HCT116 (cell line): Measurements from ENCODE around the gene CNTNAP5. TPM values are rescaled to one million over a fixed set of nuclear protein-coding genes. Genes with fewer than 3 reads are reported as not detected.

Experiments
- ATAC-seq: fragments of 200-7000 bp; cut with Tn5 transposase; 2 replicates; pipeline ENCODE4 v1.9.1; 2020; ENCODE audit warnings: mild to moderate bottlenecking, moderate library complexity
- BruUV-seq: library from RNA; stranded (reverse); fragments of 400-500 nt; replicated peaks from 2 replicates; lab custom pipeline; 2021; lab: Mats Ljungman, UMichigan
- CTCF ChIA-PET: fragments of 300-600 bp; sonication (Branson Sonifier 250); formaldehyde crosslinking; loops from one replicate; lab custom pipeline; 2021; ENCODE audit warnings: antibody characterized with exemption; lab: Charles Lee
- POLR2A ChIA-PET: fragments of 300-600, 350-600 bp; sonication (Branson Sonifier 250); formaldehyde crosslinking; loops from one replicate; lab custom pipeline; 2021; ENCODE audit warnings: antibody characterized with exemption; lab: Charles Lee
- RAD21 ChIA-PET, 2 experiments: fragments of 300-600 bp; sonication (Branson Sonifier 250); formaldehyde crosslinking; loops; one replicate each; lab custom pipeline; 2023; ENCODE audit warnings: low total read pairs in 2 of 2; ENCODE audit not compliant: uncharacterized antibody in 2 of 2, unreplicated experiment in 2 of 2, low non-redundant PET in 1 of 2; lab: Charles Lee
- DNase-seq: peaks from one replicate; pipeline ENCODE4 v3.0.0-alpha.2; 2010; ENCODE audit warnings: low read depth, low spot score
- H2AFZ ChIP-seq: fragments of 200-600 bp; shearing (Covaris generic), sonication (generic); 2 replicates; pipeline ENCODE4 v1.6.1; 2017; ENCODE audit warnings: low read depth, mixed run types, mixed read lengths, antibody characterized with exemption, low read length; ENCODE audit not compliant: poor library complexity, severe bottlenecking
- H3K27ac ChIP-seq: 2 replicates; pipeline ENCODE4 v1.5.1; 2012; ENCODE audit warnings: low read depth, low read length
- H3K27me3 ChIP-seq: fragments of 200-600 bp; sonication (generic); 2 replicates; pipeline ENCODE4 v1.6.1; 2016; ENCODE audit warnings: mixed run types, low read length, mixed read lengths; ENCODE audit not compliant: insufficient read depth
- H3K36me3 ChIP-seq, 2 experiments: fragments of 200-500 bp in 1 of 2; fragments of 200-600 bp in 1 of 2; sonication (Bioruptor generic) in 1 of 2; sonication (generic) in 1 of 2; 2 replicates each; pipeline versions ENCODE4 v1.5.1 to v1.6.1; 2014 to 2016; ENCODE audit warnings: low read length in 2 of 2, inconsistent platforms in 1 of 2, mixed read lengths in 1 of 2, mixed run types in 1 of 2; ENCODE audit not compliant: insufficient read depth in 2 of 2, control insufficient read depth in 1 of 2
- H3K4me1 ChIP-seq, 2 experiments: fragments of 200-600 bp in 1 of 2; sonication (generic) in 1 of 2; 2 replicates each; pipeline versions ENCODE4 v1.5.1 to v1.6.1; 2012 to 2017; ENCODE audit warnings: low read length in 2 of 2, inconsistent platforms in 1 of 2, mild to moderate bottlenecking in 1 of 2, mixed read lengths in 1 of 2, mixed run types in 1 of 2, moderate library complexity in 1 of 2; ENCODE audit not compliant: insufficient read depth in 2 of 2, control insufficient read depth in 1 of 2
- H3K4me2 ChIP-seq: fragments of 200-600 bp; sonication (generic); 2 replicates; pipeline ENCODE4 v1.6.1; 2017; ENCODE audit warnings: mixed run types, low read length, mixed read lengths
- H3K4me3 ChIP-seq, 2 experiments: fragments of 200-600 bp in 1 of 2; sonication (generic) in 1 of 2; replicated peaks in 1 of 2; 2 replicates each; pipeline ENCODE4 v1.5.1; 2011 to 2016; ENCODE audit warnings: low read length in 2 of 2, control low read depth in 1 of 2, low read depth in 1 of 2, mild to moderate bottlenecking in 1 of 2, mixed read lengths in 1 of 2, mixed run types in 1 of 2
- H3K79me2 ChIP-seq: fragments of 200-600 bp; sonication (generic); 2 replicates; pipeline ENCODE4 v1.6.1; 2017; ENCODE audit warnings: mild to moderate bottlenecking, mixed run types, low read length, moderate library complexity, mixed read lengths; ENCODE audit not compliant: insufficient read depth
- H3K9ac ChIP-seq: fragments of 200-600 bp; sonication (generic); 2 replicates; pipeline ENCODE4 v1.6.1; 2016; ENCODE audit warnings: low read length, mixed read lengths
- H3K9me2 ChIP-seq: fragments of 200-600 bp; sonication (generic), shearing (Covaris generic); 2 replicates; pipeline ENCODE4 v1.6.1; 2017; ENCODE audit warnings: mixed run types, mild to moderate bottlenecking, moderate library complexity; ENCODE audit not compliant: insufficient read depth
- H3K9me3 ChIP-seq, 2 experiments: fragments of 200-500 bp in 1 of 2; fragments of 200-600 bp in 1 of 2; sonication (Bioruptor generic) in 1 of 2; sonication (generic) in 1 of 2; 2 replicates each; pipeline ENCODE4 v1.6.1; 2014 to 2017; ENCODE audit warnings: low read length in 2 of 2, mixed read lengths in 2 of 2, inconsistent platforms in 1 of 2, low read depth in 1 of 2, mild to moderate bottlenecking in 1 of 2, mixed run types in 1 of 2, moderate library complexity in 1 of 2; ENCODE audit not compliant: control insufficient read depth in 1 of 2, insufficient read depth in 1 of 2
- H4K20me1 ChIP-seq: fragments of 200-600 bp; sonication (generic), shearing (Covaris generic); 2 replicates; pipeline ENCODE4 v1.6.1; 2017; ENCODE audit warnings: mixed run types, mild to moderate bottlenecking, moderate library complexity; ENCODE audit not compliant: insufficient read depth
- ATF3 ChIP-seq: IDR thresholded peaks from 2 replicates; pipeline ENCODE4 v1.6.1; 2012
- EGR1 ChIP-seq: IDR thresholded peaks from 2 replicates; pipeline ENCODE4 v1.6.1; 2012; ENCODE audit warnings: low read depth
- ELF1 ChIP-seq: IDR thresholded peaks from 2 replicates; pipeline ENCODE4 v1.6.1; 2012; ENCODE audit warnings: low read depth, borderline replicate concordance
- FOSL1 ChIP-seq: IDR thresholded peaks from 2 replicates; pipeline ENCODE4 v1.6.1; 2012; ENCODE audit warnings: low read depth
- MAX ChIP-seq: IDR thresholded peaks from 2 replicates; pipeline ENCODE4 v1.6.1; 2012
- RAD21 ChIP-seq: IDR thresholded peaks from 2 replicates; pipeline ENCODE4 v1.6.1; 2012; ENCODE audit warnings: low read depth, mild to moderate bottlenecking
- REST ChIP-seq: IDR thresholded peaks from 2 replicates; pipeline ENCODE4 v1.6.1; 2012; ENCODE audit warnings: low read depth
- SP1 ChIP-seq: IDR thresholded peaks from 2 replicates; pipeline ENCODE4 v1.6.1; 2012; ENCODE audit warnings: low read depth
- TCF7L2 ChIP-seq: IDR thresholded peaks from 2 replicates; pipeline ENCODE4 v1.7.0; 2011; ENCODE audit warnings: borderline replicate concordance, inconsistent platforms; ENCODE audit not compliant: insufficient read depth, insufficient read length; ENCODE audit errors: extremely low read depth
- YY1 ChIP-seq: IDR thresholded peaks from 2 replicates; pipeline ENCODE4 v1.6.1; 2011; ENCODE audit warnings: low read length, low read depth, moderate library complexity, mild to moderate bottlenecking; ENCODE audit not compliant: insufficient replicate concordance; ENCODE audit errors: extremely low read depth
- ZBTB33 ChIP-seq: IDR thresholded peaks from 2 replicates; pipeline ENCODE4 v1.6.1; 2011; ENCODE audit warnings: mild to moderate bottlenecking, low read length, moderate library complexity; ENCODE audit not compliant: insufficient replicate concordance; ENCODE audit errors: extremely low read depth
- ZFX ChIP-seq: fragments of 450-650 bp; IDR thresholded peaks from 2 replicates; pipeline ENCODE4 v1.6.1; 2017
- ZNF274 ChIP-seq: fragments of 200-500 bp; sonication (Bioruptor generic); IDR thresholded peaks from 2 replicates; pipeline ENCODE4 v1.6.1; 2014; ENCODE audit warnings: mild to moderate bottlenecking, low read depth, low read length, inconsistent platforms
- intact Hi-C: fragments of 100-400 bp; cut with micrococcal nuclease; formaldehyde crosslinking; loops from 2 replicates; pipeline ENCODE4 v1.10.0; 2022
- total RNA-seq: library from RNA; stranded (reverse); gene quantifications from one replicate; pipeline ENCODE4 v1.2.1, GENCODE V29; 2021; ENCODE audit not compliant: unreplicated experiment

CNTNAP5 gene
- total RNA-seq, 1 experiment from 2014 or later: not detected

- ChIA-PET POLR2A (no interaction called here), CTCF (no interaction called here), RAD21 (no interaction called here)
- no peak overlapping the region for H3K27ac ChIP-seq
- no peaks in the 10 kb centered on the region for H4K20me1 ChIP-seq
- no peaks in the 10 kb centered on the region for H3K36me3 ChIP-seq
- no peaks in the 10 kb centered on the region for H3K9me2 ChIP-seq
- H3K79me2 ChIP-seq: no peaks in the 10 kb centered on the region
- ATAC-seq: no peak
- H3K4me1 ChIP-seq: no peaks in the 10 kb centered on the region
- H3K9ac ChIP-seq: no peak overlapping the region
- H2AFZ ChIP-seq: no peak overlapping the region
- H3K4me2 ChIP-seq: no peak overlapping the region
- BruUV-seq: no TSS peak
- H3K9me3 ChIP-seq: peaks cover 4 to 37% of the 10 kb centered on the region in 2 experiments; a peak in 2 of 4 replicates
- DNase-seq: no peak
- intact Hi-C loops: no loop called here
- H3K27me3 ChIP-seq: no peaks in the 10 kb centered on the region
- H3K4me3 ChIP-seq: no peak overlapping the region
- TF ChIP-seq SP1: no peak
- no peak for TF ChIP-seq ZFX
- TF ChIP-seq ELF1: no peak
- TF ChIP-seq FOSL1: no peak
- TF ChIP-seq TCF7L2: no peak
- no peak for TF ChIP-seq ZBTB33
- no peak for TF ChIP-seq RAD21
- TF ChIP-seq EGR1: no peak
- no peak for TF ChIP-seq YY1
- TF ChIP-seq ZNF274: no peak
- TF ChIP-seq MAX: no peak
- TF ChIP-seq REST: no peak
- TF ChIP-seq ATF3: no peak
Observed at GRCh38 chr2:124542932-124543640, 518.0 kb downstream of the CNTNAP5 start.
